Activated naive CD8-positive, alpha-beta T cell treated with anti-CD3 and anti-CD28 coated beads, Interleukin-2, amount 50 U/mL, for 16 hours (primary cell): Measurements from ENCODE around the gene LTF.

Experiments
- DNase-seq: peaks from one replicate; pipeline ENCODE4 v3.0.0-alpha.2; 2020; ENCODE audit warnings: low read depth, low spot score

The LTF gene

DNA sequence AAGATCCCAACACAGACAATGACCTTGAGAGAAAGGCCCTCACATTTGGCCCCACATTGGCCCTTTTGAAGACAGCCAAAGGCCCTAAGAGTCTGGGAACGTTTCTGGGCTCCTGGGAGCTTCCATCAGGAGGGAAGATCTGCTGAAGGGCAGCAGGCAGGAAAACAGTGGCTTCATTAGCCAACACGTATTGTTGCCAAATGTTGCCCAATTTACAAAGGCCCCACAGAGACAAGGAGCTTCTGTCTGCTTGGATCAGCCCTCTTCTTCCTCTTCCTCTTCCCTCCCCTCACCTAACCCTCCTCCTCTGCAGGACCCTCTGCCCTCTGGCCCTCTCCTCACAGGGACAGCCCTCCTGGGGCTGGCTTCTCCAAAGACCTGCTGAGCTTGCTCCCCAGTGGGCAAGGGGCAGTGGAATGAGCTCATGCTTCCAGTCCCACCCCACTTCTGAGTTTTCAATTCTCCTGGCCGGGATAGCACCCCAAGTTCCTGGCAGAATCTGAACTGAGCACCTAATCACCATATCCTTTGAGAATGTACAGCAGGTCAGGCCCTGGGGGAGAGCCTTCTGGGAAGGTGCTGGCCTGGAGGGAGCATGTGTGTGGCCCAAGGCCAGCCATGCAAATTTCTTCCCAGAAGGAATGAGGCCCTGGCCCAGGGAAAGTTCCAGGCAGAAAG lies 5.1 kb upstream of the LTF start:
- DNase-seq, result no peak

DNA sequence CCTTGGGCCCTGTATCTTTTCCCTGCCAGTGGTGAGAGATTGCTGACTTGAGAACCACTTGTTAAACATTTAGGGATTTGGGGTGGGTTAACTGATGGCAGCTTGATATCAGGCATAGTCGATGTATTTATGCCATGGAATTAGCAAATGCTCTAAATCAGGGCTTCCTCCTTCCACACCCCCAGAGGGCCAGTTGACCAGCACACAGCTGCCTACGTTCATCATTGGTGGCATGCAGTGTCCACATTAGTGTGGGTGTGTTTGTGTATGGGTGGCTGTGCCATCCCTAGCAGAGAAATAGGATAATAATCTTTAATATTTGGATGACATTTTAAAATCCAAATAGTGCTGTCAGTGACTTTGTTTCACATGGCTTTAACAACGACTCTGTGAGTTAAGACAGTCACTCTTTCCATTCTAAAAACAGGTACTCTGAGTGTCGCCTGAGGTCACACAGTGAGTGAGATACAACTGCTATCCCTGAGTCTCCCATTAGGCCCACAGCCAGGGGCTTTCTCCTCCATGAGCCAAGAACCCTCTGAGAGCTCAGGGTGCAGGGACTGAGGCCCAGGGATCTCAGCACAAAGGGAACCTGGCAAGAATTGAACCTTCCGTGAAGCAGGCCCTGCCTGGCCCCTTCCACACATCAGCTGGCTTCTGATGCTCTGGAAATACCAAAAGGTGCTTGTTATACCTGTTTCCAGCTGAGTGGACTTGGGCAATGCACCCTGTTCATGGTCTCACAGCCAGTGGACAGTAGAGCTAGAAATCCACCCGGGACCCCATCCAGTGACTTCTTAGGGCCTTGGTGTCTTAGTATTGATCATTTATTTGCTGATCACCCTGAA lies 4.3 kb upstream of the LTF start:
- DNase-seq, result no peak

DNA sequence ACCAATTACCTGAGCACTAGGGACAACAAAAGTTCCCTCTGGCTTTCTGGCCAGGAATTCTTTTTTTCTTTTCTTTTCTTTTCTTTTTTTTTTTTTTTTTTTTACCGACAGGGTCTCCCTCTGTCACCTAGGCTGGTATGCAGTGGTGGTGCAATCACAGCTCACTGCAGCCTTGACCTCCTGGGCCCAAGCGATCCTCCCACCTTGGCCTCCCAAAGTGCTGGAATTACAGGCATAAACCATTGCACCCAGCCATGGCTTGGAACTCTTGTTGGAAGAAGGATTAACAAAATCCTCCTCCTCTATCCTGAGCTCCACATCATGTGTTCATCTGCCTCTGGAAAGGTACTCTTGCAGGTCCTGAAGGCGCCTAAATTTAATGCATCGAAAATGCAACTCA lies 2.9 kb upstream of the LTF start:
- no peak for DNase-seq

DNA sequence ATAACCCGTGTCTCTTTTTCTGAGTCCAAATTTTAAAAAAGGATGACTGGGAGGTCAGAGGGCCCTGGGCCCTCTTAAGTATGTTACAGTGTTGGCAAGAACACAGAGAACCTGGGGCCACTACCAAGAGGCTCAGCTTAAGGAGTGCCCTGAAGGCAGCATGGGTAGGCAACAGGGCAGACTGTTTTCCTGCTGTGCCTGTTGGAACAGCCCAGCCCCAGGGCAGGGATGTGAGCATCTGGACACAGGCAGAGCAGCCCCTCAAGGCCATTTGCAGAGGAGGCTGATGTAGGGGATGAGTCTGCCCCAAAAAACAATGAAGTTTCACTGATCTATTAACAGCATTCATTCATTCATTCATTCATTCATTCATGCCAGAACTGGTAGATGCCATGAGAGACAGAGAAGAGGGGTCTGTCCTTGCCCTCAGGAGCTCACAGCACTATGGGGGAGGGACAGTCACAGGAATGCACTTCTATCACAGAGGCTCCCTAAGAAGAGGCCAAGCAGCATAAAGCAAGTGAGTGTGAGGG lies 2.2 kb upstream of the LTF start:
- DNase-seq, result no peak

DNA sequence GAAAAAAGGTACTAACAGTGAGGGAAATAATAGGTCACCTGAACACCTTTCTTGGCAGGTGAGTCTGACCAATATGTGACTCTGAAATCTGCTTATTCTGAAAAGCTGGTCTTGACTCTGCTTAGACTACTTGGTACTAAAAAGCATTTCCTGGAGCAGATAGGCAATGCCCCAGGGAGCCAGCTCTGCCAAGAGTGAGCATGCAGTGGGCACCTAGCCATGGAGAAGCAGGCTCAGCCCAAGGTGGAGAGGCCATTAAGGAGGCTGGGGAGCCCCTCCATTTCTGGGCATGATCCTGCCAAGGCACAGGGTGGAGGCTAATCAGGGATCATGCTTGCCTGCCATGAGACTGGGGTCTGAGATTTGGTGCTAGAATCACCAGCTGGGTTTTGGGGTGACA lies 1.6 kb upstream of the LTF start:
- DNase-seq, result no peak

DNA sequence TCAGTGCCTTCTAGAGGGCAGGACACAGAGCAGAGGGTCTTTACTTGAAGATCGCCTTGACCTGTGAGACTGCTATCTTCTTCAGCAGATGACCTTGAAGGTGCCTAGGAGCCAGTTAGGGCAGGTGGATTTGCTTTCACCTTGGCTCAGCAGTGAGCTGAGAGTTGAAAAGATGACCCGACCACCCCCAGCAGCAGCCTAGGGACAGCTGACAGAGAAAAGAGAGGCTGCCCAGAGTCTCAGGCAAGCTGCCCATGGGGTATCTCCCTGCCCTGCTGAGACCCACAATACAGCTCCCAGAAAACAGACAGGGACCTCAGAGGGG lies 453 bp upstream of the LTF start:
- DNase-seq, result no peak

DNA sequence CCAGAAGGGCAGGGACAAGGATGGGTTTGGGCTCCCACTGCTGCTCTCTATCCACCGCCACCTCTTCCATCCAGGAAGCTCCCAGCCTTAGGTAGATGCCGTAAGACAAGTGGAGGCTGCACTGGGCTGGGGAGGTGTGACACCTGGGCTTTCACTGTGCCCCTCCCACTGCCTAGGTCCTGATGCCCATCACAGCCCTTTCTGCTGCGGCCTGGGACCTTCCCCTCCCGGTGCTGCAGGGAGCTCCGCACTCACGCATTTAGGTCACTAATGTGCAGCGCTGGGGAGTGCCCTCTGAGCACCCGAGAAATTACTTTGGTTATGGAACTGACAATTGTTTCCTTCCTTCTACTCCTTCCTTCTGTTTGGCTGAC lies 850 bp downstream of the LTF start:
- DNase-seq, result no peak

DNA sequence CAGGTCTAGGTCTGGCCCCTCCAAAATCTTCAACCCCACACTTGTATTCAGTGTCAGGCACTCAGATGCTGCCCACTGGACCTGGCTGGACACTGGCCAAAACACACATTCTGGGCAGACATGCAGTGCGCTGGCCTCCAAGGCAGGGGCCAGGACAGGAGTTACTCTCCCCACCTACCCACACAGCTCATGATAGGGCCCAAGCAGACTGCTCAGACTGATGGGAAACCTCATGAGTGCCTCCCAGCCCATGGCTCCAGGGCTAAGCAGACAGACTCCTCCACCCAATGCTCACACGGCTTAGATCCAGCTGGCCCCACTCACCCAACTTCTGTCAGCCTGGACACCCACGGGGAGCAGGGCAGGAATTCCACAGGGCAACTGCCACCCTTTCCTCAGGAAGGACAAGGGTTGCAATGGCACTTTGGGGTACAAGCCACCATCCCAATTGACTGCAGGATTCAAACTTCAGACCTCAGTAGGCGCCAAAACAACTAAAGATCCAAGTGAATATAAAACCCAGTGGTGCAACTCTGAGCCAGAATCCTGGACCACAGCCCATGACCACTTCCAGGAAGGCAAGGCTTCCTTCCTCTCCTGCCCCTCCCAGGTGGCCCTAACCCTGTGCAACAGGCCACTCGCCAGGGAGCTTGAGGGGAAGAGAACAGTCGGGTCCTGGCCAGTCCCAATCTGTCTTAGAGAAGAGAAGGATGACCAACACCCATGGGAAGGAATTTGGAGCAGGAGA lies 1.4 kb downstream of the LTF start:
- no peak for DNase-seq

DNA sequence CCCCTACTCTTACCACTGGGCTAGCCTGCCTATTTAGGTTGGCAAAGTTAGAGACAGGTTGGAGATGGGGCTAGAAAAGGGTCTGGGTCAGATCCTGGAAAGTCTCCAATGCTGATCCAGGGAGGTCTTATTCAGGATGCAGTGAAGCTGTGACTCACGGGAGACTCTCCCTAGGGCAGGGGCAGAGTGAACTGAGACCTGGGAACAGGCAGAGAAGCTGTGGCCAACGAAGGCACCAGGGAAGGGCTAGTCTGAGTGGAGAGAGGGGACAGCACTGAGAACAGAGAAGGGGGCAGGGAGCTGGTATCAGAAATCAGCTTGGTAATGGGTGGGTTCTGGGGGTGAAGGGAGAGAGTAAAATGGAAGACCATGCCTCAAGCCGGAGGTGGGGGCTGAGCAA lies 2.2 kb downstream of the LTF start:
- DNase-seq, result no peak

DNA sequence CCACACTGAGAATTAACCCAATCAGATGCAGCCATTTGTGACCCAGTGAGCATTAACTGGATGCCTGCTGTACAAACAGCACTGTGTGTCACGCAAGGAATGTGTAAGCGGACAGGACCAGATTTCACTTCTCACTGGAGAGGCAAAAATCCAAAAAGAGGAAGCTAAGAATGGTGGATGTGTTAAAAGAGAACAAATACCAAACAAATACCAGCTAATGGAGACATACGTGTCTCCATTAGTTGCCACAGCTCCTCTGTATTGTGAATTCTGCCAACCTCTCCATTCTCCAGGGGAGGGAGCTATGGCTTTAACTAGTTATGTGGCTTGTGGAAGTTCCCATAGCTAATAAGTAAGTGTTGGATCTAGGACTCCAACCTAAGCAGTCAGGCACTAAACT lies 2.6 kb downstream of the LTF start:
- DNase-seq, result no peak

DNA sequence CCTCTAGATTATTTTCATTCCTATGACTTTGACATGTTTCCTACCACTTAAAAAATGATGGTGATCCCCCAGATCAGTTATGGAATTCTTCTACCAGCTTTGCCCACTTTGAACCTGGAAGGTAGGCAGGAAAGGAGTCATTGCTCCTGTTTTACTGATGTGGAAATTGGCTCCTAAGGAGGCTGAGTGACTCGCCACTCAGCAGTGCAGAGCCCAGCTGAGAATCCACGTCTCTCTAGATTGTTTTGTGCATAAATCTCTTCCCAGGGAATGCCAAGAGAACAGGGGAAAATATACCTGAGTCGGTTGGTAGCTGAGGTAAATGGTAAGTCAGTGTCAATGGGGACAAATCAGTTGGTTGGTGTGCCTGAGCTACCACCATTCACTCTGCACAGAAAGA lies 4.7 kb downstream of the LTF start:
- no peak for DNase-seq

DNA sequence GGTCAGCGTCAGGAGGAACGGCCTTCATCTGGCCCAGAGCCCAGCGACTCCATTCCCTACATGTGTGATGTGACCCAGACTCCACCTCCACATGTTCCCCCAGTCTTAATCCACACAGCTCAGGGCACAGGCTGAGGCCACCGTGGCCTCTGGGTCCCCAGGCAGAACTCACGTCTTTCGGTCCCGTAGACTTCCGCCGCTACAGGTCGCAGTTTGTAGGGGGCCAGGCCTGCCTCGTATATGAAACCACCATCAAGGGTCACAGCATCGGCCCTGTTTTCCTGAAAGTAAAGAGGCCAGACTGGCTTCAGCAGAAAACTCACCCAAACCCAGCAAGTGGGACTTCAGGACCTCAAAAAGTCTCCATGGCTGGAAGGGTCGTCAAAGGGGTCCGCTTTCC lies 8.6 kb downstream of the LTF start:
- DNase-seq, result no peak

DNA sequence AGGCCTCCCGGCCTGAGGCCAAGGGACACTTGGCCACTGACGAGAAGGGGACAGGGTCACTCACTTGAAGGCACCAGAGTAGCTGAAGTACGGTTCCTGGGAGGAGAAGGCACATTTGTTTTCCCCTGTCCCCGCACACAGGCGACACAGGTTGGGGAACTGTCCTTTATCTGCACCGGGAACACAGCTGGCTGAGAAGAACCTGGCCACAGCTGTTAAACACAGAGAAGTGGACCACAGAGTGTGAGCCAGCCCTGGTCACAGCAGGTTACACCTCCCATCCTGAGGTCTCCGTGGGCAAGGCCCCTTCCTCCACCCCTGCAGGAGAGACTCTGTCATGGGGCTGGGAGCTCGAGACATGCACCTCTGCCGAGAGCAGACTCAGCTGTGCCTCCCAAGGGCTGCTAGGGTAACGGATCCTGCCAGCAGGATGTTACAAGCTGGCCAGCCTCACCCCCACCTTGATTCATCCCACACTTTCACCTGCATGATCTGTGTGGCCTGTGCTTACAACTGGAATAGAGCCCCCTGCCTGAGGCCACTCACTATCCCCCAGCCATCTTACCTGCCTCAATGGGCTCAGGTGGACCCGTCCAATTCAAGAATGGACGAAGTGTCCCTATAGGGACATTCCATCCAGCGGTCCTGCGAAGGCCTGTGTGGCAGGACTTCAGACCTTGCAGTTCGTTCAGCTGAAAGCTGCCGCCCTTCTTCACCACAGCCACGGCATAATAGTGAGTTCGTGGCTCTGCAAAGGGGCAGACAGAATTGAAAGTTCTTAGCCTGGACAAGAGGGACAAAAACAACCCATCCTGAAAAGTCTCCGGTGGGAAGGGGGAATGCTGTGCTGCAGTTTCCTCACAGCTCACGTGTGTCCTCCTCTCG lies 9.2 kb downstream of the LTF start:
- DNase-seq, result no peak

DNA sequence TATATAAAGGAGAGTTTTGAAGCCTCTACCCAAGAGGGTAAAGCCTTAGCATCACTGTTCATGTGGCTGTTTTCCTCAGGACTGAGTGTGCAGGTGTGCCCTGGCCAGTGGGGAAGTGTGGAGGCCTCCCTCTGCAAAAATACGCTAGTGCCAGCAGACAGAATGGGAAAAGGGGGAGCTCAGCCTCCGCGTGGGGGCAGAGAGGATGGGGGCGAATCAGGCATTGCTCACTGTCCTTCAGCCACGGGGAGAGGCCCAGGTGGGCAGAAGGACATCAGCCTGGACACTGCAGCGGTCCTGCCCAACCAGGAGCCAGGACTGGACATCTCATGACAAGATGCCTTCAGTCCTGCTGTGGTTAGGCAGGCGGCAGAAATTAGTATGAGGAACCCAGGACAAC lies 10.1 kb downstream of the LTF start:
- no peak for DNase-seq

DNA sequence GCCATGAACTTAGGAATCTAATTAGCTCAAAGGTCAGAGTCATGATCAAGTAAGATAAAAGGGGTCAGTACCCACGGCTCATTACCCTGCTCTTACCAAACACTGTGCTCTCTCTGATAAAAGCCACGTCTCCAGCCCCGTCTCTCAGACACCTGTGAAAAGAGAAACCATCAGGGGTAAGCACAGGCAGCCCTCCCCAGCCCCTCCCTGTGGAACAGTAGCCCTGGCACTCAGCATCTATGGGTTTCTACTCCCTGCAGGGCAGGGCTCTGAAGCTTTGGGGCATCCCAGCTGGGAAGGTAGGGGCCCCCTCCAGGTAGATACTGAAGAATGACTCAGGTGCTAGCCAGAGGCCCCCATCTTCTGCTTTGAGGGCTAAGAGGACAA lies 10.5 kb downstream of the LTF start:
- no peak for DNase-seq

DNA sequence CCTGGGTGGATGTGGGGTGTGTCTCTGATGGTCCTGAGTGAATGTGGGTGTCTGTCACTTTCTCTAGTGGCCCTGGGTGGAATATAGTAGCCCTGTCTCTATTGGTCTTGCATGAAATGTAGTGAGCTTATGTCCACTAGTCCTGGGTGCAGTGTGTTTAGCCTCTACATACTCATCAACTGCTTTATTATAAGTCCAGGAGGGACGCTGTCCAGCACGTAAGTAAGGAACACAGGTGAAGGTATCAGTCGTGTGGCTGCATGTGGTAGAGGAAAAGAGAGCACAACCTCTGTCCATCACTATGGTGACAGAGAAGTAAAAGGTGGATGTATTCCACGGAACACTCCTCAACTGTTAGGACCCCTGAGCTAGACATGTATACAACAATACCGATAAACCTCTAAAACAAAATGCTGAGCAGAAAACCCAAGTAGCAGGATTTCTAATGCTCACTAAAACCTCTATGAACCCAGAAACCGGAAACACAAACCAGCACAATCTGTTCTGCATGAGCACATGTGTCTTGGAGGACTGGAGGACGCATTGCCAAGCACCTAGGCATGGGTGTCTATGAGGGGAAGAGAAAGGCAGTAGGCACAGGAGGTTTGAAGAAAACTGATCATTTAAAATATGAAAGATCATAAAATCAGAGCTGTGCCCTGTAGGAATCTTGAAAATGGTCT lies 11.0 kb downstream of the LTF start:
- no peak for DNase-seq

DNA sequence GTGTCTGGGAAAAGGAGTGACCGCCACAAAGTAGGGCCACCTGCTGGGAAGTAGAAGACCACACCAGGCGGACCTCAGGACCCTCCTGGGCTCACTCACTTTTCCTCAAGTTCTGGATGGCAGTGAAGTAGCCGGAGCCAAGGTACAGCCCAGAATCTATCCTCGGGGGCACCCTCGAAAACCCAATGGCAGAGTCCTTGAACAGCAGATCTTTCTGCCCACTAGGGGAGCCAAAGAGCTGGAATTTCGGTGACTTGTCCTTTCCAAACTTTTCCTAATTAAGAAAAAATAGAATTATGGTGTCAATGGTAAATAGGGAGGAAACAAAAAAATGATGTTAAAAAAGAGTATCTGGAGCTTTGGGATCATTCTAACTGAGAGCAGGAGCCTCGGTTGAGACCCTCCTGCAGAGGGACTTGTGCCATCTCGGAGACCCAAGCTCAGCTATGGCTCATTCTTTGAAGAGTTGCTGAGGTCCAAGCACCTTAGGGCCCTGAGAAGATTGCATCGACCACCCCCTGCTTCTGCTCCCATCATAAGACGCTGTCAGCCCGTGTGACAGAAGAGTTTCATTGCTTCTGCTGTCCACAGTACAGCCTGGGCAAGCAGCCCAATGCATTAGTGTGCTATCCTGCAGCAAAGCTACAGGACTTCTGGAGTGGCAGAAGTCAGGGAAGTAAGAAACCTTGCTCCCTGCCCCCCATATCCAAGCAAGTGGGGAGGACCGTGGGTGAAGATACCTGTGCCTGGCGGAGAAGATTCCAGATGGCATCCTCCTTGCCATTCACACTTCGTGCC lies 14.8 kb downstream of the LTF start:
- no peak for DNase-seq

DNA sequence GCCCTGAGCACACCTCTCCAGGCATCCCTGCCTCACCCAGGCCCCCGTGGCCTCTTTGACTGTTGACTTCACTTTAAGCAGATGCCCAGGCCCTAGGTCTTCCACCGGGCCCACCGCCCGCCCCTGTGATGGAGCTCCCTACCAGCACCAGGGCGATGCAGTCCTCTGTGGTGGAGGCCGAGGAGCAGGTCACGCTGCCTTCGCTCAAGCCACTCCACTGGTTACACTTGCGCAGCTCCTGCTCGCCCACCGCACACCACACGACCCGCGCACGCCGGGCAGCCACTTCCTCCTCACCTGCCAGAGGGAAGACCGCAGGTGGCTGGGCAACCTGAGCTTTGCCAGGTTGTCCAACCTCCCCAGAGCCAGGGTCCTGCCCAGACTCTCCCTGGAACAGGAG lies 16.0 kb downstream of the LTF start:
- no peak for DNase-seq

DNA sequence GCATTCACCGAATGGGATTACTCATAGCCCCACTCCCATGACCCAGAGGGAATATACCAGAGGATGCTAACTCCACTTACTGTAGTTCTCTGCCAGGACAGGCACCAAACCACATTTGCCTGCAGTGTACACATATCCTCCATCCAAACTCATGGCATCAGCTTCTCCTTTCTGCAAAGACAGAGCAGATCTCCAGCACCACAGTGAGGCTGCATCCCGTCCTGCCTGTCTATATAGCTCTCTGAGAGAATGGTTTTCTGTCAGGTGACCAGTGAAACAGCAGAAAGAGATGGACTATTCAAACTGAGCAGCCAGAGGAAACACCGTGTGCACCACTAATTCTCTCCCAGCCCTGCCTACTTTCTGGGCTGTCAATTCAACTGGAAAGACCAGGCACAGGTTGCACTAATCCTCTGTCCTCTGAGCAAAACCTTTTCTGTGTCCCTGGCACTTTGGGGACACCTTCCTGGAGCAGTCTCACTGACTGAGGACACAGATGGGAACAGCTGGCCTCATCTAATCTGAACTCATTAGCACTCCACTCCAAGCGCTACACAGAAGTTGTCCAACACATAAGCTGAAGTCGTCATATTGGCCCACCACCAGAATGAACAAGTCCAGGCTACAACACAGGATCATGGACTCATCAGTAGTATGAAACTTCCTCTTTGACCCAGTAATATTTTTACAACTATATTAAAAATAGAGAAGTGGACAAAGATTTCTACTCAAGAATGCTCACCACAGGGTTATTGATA lies 17.3 kb downstream of the LTF start:
- no peak for DNase-seq
